ENCODE results near the gene DDB1. TPM values are rescaled to one million over a fixed set of nuclear protein-coding genes. Genes with fewer than 3 reads are reported as not detected.
A peak's percentile ranks its signal among the peaks of the same experiment; 100 is the strongest.

Gene DDB1
- total and polyA plus RNA-seq, 9 of the 15 experiments (the other 6 are each of a cell fraction or from before 2014, with no cell fraction given): 172 to 361 (median 266) TPM

GRCh38 chr11:61333550-61334433, 887 bp upstream of the DDB1 start (continued):
- TF ChIP-seq CBX3 (IDR thresholded peaks at IDR 0.05; ENCODE audit: borderline replicate concordance in 1 of 2, low read length in 2 of 2) (no peak), E2F3 (CRISPR knock-in tag; IDR thresholded peaks at IDR 0.05) (0 out of 2 replicates have a peak, but pooled peaks have one; percentile 2), ZNF449 (CRISPR knock-in tag; IDR thresholded peaks at IDR 0.05) (no peak), ZNF639 (CRISPR knock-in tag; conservative IDR thresholded peaks at IDR 0.05 in 1 of 2, IDR thresholded peaks at IDR 0.05 in 1 of 2) (peak in 1 of 2 experiments; percentile 5; a peak in 1 of 4 replicates), KDM1A (IDR thresholded peaks at IDR 0.05) (peak; percentile 72 to 78), FOXP4 (CRISPR knock-in tag; IDR thresholded peaks at IDR 0.05; ENCODE audit: borderline replicate concordance) (no peak), MYC (IDR thresholded peaks at IDR 0.05; ENCODE audit: low read depth, low read length) (no peak; the same call in 1 of the 2 replicates), MYC (CRISPR knock-in tag; IDR thresholded peaks at IDR 0.05; ENCODE audit: borderline replicate concordance, low read depth) (0 out of 2 replicates have a peak, but pooled peaks have one; percentile 9), CBFB (CRISPR knock-in tag; IDR thresholded peaks at IDR 0.05) (no peak), DACH1 (IDR thresholded peaks at IDR 0.05; ENCODE audit: partially characterized antibody) (no peak), ZBTB49 (CRISPR knock-in tag; IDR thresholded peaks at IDR 0.05; ENCODE audit: borderline replicate concordance) (no peak), ZNF3 (CRISPR knock-in tag; IDR thresholded peaks at IDR 0.05) (no peak), CREB1 (IDR thresholded peaks at IDR 0.05) (no peak), CREB1 (CRISPR knock-in tag; IDR thresholded peaks at IDR 0.05) (no peak; the same call in 1 of the 2 replicates)
